Measurements from ENCODE around the gene ZW10. TPM values are rescaled to one million over a fixed set of nuclear protein-coding genes. Genes with fewer than 3 reads are reported as not detected.

Gene ZW10
- total RNA-seq, 1 experiment from 2014 or later = 26.0 TPM

GRCh38 chr11:113802621-113803020 is 29.1 kb upstream of the ZW10 start:
- H3K4me2 ChIP-seq (ENCODE audit: insufficient read depth, insufficient read length, low read length) = no peak overlapping the region
- H4K20me1 ChIP-seq (ENCODE audit: control insufficient read depth, insufficient read depth, insufficient read length) = no peaks in the 10 kb centered on the region
- Mint-ChIP-seq H3K9me3 (no peaks in the 10 kb centered on the region), H3K27me3 (ENCODE audit: low read depth) (no peaks in the 10 kb centered on the region), H3K4me1 (no peaks in the 10 kb centered on the region), H3K4me3 (no peak overlapping the region), H3K27ac (no peak overlapping the region), H3K36me3 (ENCODE audit: insufficient read depth in 1 of 3, low read depth in 3 of 3) (peaks cover 57 to 94% (median 67%) of the 10 kb centered on the region in 3 experiments)
- H2AK5ac ChIP-seq (ENCODE audit: insufficient read length, low read length) = no peak overlapping the region
- no peak overlapping the region for H2BK12ac ChIP-seq (ENCODE audit: insufficient read length, low read depth, low read length)
- no peak overlapping the region for H4K5ac ChIP-seq (ENCODE audit: insufficient read length, low read depth, low read length)
- no peak for DNase-seq
- no peak overlapping the region for H4K91ac ChIP-seq (ENCODE audit: insufficient read length, low read depth, low read length)
- H3K14ac ChIP-seq (ENCODE audit: insufficient read depth, low read length) = no peak overlapping the region
- no peaks in the 10 kb centered on the region for H3K79me2 ChIP-seq (ENCODE audit: insufficient read depth, low read length)
- no peak overlapping the region for H3K56ac ChIP-seq (ENCODE audit: insufficient read length, low read depth, low read length)
- H3K4ac ChIP-seq (ENCODE audit: low read depth, low read length) = no peak overlapping the region
- H3K18ac ChIP-seq (ENCODE audit: insufficient read length, low read depth, low read length) = no peak overlapping the region
- no peaks in the 10 kb centered on the region for H3K27me3 ChIP-seq (ENCODE audit: insufficient read depth, low read length)
- H3K9me3 ChIP-seq (ENCODE audit: control insufficient read depth, low read depth, low read length) = no peaks in the 10 kb centered on the region
- TF ChIP-seq CTCF (conservative IDR thresholded peaks at IDR 0.05) = no peak
- H2BK15ac ChIP-seq (ENCODE audit: low read depth, low read length) = no peak overlapping the region
- no peak overlapping the region for H2BK5ac ChIP-seq (ENCODE audit: insufficient read length, low read length)
- no peak overlapping the region for H4K8ac ChIP-seq (replicated peaks; ENCODE audit: insufficient read length, low read depth, low read length)
- H3K79me1 ChIP-seq (ENCODE audit: insufficient read depth, low read depth, low read length, poor library complexity, severe bottlenecking) = no peaks in the 10 kb centered on the region
- no peak overlapping the region for H3K27ac ChIP-seq (ENCODE audit: insufficient read length, low read depth, low read length)
- no peaks in the 10 kb centered on the region for H3K4me1 ChIP-seq (ENCODE audit: insufficient read depth, low read length)
- no peak overlapping the region for H3K23ac ChIP-seq (ENCODE audit: insufficient read length, low read depth, low read length)
- no peak overlapping the region for H3K9ac ChIP-seq (ENCODE audit: extremely low read depth, insufficient read length, low read length)
- H2BK20ac ChIP-seq (ENCODE audit: low read depth, low read length, poor library complexity, severe bottlenecking) = no peak overlapping the region
- no peak overlapping the region for H2BK120ac ChIP-seq (ENCODE audit: low read depth, low read length, poor library complexity, severe bottlenecking)
- H3T11ph ChIP-seq (ENCODE audit: low read length) = no peak overlapping the region
- H3K23me2 ChIP-seq (ENCODE audit: insufficient read length, low read depth, low read length, poor library complexity, severe bottlenecking) = no peaks in the 10 kb centered on the region
- H2AFZ ChIP-seq (ENCODE audit: low read length) = no peak overlapping the region
